ENCODE data around the gene CTR9.

The CTR9 gene

DNA sequence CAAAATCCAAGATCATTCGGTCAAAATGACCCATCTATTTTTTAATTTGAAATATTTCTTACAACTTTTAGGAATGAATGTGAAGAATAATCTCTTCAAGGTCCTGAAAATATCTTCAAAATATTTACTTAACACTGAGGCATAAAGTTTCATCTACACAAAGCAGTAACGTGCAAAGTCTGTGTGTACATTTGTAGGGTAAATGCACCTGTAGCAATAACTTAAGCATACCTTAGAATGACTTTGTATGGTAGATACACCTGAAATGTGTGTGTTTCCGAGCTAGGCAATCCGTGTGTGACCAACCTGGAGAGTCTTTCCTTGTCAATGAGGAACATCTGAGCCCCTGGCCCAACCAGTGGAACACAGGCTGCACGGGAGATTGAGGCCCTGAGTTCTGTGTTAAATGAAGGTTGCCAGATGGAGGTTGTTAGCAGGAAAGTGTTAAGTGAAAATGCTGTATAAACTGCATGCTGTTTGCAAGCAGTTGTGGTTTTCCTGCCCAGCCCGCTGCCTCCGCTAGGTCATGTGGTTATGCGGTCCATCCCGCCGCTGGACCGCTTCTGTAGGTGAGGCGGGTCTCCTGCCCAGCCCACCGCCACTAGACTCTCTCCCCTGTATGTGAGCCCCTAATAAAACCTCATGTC, 7.6 kb upstream of the CTR9 start:
- DNase-seq, result no peak

DNA sequence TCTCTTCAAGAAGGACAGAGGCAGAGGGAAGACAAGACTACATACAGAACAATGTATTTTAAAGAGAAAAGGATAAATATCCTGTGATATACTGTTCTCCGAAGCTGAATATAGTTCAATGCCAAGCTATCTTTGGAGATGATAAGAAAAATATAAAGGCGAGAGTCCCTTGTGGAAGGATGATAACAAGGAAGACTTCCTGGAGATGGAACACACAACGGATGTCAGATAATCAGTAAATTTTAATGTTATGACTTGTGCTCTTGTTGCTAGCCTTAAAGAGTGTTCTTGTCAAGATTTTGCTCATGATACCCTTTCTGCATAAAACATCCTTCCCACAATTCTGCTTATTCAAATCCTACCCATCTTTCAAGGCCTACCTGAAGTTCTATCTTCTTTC, 6.8 kb upstream of the CTR9 start:
- DNase-seq, result no peak

- DNase-seq, result no peak
Observed at GRCh38 chr11:10746871-10747270, 4.2 kb upstream of the CTR9 start.

GRCh38 chr11:10747733-10748132, 3.3 kb upstream of the CTR9 start:
- no peak for DNase-seq

- no peak for DNase-seq
Observed at GRCh38 chr11:10749476-10749875, 1.6 kb upstream of the CTR9 start.

GRCh38 chr11:10751581-10751940, 515 bp downstream of the CTR9 start:
- DNase-seq, result no peak

GRCh38 chr11:10752061-10752460, 1.0 kb downstream of the CTR9 start:
- no peak for DNase-seq

- DNase-seq, result no peak
Observed at GRCh38 chr11:10752486-10752885, 1.4 kb downstream of the CTR9 start.

GRCh38 chr11:10758957-10759356, 7.9 kb downstream of the CTR9 start:
- no peak for DNase-seq

DNA sequence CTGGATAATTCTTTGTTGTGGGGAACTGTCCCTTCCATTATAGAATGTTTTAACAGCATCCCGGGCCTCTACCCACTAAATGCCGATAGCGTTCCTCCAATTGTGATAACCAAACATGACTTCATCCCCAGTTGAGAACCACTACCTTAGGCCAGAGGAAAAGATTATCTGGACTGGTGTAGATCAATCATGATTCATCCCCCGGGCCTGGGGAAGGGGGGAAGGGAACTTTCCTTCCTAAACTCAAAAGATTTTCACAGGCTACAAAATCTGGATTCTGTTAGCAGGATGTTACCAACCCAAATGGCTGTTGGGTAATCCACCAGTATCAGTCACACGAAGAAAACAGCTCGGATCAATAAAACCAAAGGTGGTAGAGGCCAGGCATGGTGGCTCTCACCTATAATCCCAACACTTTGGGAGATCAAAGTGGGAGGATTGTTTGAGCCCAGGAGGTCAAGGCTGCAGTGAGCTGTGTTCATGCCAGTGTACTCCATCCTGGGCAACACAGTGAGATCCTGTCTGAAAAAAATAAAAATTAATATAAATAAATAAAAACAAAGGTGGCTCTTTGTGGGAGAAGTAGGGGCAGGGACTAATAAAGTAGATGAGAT, 10.1 kb downstream of the CTR9 start:
- DNase-seq, result no peak

DNA sequence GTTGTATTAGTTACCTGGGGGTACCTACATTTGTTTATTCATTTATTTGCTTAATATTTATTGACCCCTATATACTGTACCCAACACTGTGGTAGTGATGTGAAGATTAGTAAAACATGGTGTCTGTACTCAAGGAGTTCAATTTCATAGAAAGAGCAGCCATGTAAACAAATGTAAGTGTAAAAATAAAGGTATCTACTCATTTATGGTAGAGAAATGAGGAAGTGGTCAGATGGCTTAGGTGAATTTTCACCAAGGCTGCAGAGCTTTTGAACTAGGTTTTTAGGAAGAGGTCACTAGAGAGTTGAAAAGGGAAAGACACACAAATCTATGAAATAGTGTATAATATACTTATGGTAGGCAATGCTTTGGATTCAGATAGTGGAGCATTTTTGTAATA, 11.1 kb downstream of the CTR9 start:
- no peak for DNase-seq

GRCh38 chr11:10762913-10763421, 11.9 kb downstream of the CTR9 start:
- no peak for DNase-seq

DNA sequence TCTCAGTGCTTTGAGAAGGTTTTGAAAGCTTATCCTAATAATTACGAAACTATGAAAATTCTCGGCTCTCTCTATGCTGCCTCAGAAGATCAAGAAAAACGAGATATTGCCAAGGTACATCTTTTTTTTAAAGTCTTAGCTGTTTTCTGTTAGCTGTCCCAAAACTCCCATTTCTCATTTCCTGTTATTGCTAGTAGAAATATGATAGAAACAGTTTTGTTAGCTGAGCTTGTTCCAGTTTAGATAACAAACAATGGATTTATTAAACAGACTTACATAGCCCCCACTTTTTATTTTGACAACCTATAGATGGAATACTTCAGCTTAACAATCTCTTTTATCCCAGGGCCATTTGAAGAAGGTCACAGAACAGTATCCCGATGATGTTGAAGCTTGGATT, 12.7 kb downstream of the CTR9 start:
- DNase-seq, result no peak

GRCh38 chr11:10764412-10764811, 13.4 kb downstream of the CTR9 start:
- no peak for DNase-seq

- no peak for DNase-seq
Observed at GRCh38 chr11:10770626-10771254, 19.7 kb downstream of the CTR9 start.

DNA sequence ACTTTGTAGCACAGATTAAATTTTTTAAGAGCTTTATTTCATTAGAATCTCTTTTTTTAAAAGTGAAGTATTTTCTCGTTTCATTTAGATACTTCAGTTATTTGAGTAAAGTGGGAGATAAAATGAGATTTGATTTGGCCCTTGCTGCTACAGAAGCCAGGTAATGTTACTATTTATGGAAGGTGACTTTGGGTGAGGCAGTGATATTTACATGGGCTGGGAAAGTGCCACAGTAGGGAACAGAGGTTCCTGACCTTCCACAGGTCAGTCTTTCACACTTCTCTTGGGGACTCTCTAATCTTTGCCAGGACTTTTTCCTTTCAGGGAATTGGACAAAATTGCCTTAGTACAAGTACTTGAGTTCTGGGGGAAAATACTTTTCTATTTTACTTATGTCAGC, 20.4 kb downstream of the CTR9 start:
- DNase-seq, result no peak

DNA sequence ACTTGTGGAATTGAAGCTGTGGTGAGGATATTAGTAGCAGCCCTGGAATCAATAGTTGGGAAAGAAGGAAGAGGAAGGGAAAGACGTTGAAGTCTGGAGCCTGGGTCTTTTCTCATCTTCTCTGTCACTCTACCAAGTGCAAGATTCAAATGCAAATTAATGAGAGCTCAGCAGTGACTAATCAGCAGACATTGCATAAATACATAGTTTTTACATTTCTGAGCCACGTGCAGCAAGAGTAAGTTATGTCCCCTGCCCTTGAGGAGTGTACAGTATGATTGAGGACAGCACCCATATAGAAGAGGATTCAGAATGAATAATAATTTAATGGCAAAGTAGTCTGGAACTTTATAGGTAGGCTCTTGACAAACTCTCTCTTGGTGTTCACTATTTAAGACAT, 23.8 kb downstream of the CTR9 start:
- no peak for DNase-seq

DNA sequence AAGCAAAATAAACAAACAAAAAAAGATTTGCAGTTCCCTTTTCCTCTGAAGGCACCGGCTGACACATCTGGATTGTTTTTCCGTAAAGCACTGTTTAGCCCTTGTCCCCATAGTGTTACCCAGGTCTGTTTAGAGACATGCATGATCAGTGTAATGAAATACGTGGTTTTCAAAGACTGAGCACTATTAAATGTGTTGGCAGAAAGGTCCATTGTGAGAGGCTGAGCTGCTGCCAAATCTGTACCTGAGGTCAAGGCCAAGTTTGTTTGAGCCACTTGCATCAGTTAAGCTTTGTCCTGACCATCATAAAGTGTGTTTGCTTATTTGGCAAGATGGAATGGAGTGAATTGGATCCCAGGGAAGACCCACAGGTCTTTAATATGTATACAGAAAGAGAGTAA, 26.3 kb downstream of the CTR9 start:
- no peak for DNase-seq

DNA sequence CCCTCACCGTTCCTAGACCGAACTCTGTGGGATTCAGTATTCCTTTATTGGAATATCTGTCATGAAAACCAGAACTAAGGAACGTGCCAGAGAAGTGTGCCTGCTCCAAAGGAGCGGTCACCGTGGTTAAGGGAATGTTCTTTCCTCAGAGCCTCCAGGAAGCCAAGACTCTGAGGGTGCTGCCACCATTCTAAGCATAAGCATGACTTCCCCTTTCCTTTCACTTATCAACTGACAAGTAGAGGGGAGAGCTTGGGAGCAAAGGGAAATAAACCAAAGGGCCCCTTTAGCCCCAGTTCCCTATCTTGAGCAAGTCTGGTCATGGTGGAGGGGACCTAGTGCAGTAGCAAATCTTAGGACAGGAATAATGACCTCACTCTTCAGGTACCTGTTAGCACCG, 26.8 kb downstream of the CTR9 start:
- no peak for DNase-seq

GRCh38 chr11:10778217-10778970, 27.3 kb downstream of the CTR9 start:
- DNase-seq, result no peak

DNA sequence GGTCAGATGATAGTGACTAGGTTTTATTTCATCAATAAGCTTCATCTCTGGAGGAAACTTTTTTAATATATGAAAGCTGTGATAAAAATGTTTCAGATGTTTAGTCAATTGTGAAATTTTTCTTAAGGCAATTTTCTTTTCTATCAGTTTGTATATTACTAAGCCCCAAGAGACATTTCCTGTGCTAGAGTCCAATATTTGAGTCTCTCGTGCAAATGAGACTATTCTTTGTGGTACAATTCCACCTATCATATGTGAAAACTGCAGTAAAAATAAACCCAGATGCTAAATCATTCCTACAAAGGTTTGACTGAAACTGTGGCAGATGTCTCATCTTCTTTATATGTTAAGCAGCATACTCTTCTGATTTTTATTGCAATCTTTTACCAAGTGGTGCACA, 28.0 kb downstream of the CTR9 start:
- no peak for DNase-seq

DNA sequence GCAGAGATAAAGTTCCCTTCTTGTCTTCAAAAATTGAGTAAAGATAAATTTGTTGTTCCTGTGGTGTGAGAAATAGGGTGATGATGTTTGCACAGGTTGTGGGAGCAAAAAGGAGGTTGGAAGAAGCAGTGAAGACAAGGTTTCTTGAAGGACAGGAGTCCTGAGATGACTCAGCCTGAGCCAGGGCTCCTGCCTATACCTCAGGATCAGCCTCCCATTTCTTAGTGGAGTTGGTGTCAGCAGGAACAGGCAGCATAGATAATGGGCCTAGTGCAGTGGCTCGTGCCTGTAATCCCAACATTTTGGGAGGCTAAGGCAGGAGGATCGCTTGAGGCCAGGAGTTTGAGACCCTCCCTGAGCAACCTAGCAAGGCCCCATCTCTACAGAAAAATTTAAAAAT, 29.0 kb downstream of the CTR9 start:
- DNase-seq, result no peak

GRCh38 chr11:10784232-10785145, 33.4 kb downstream of the CTR9 start:
- DNase-seq, result no peak
